Measurements from ENCODE around the gene BTNL2.

DNA sequence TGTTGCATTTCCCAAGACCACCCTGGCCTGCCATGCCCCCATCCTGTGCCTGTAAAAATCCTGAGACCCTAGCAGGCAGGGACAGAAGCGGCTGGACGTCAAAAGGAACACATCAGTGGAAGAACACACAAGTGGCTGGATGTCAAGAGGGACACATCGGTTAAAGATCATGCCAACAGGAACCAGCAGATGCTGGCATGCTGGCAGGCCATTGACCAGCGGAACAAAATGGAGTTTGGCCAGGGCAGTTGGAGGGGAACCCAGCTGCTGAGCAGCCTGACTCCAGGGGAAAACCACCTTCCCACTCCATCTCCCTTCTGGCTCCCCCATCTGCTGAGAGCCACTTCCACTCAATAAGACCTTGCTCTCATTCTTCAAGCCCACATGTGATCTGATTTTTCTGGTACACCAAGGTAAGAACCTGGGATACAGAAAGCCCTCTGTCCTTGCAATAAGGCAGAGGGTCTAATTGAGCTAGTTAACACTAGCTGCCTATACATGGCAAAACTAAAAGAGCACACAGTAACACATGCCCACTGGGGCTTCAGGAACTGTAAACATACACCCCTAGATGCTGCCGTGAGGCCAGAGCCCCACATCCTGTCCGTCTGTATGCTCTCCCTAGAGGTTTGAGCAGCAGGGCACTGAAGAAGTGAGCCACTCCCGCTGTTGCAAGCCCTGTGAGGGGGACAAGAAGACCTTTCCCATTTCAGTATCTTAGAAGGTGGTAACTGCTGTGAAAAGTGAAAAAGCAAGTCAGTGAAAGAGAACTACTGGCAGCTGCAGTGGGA is 31.0 kb downstream of the BTNL2 start:
- TF ChIP-seq, protein P1, sequence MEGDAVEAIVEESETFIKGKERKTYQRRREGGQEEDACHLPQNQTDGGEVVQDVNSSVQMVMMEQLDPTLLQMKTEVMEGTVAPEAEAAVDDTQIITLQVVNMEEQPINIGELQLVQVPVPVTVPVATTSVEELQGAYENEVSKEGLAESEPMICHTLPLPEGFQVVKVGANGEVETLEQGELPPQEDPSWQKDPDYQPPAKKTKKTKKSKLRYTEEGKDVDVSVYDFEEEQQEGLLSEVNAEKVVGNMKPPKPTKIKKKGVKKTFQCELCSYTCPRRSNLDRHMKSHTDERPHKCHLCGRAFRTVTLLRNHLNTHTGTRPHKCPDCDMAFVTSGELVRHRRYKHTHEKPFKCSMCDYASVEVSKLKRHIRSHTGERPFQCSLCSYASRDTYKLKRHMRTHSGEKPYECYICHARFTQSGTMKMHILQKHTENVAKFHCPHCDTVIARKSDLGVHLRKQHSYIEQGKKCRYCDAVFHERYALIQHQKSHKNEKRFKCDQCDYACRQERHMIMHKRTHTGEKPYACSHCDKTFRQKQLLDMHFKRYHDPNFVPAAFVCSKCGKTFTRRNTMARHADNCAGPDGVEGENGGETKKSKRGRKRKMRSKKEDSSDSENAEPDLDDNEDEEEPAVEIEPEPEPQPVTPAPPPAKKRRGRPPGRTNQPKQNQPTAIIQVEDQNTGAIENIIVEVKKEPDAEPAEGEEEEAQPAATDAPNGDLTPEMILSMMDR (IDR thresholded peaks at IDR 0.05; ENCODE audit: low read depth, low read length) = no peak
- TF ChIP-seq EZH2phosphoT487 (IDR thresholded peaks at IDR 0.05; ENCODE audit: low read depth) = no peak
